Parathyroid adenoma (tissue), 2 donors: Measurements from ENCODE around the gene DENND5B.

Experiments used
- H2AFZ ChIP-seq: fragments of 300-600 bp; sonication (generic); one replicate; pipeline ENCODE4 v1.7.0; 2017; ENCODE audit warnings: antibody characterized with exemption, mild to moderate bottlenecking
- H3K27ac ChIP-seq: fragments of 300-600 bp; sonication (generic); one replicate; pipeline ENCODE4 v1.7.0; 2017
- H3K27me3 ChIP-seq: fragments of 300-600 bp; sonication (generic); one replicate; pipeline ENCODE4 v1.7.0; 2017; ENCODE audit warnings: low read length; ENCODE audit not compliant: control insufficient read depth, insufficient read depth
- H3K36me3 ChIP-seq: fragments of 300-600 bp; sonication (generic); one replicate; pipeline ENCODE4 v1.7.0; 2017; ENCODE audit warnings: low read length; ENCODE audit not compliant: control insufficient read depth, insufficient read depth
- H3K4me1 ChIP-seq: fragments of 300-600 bp; sonication (generic); one replicate; pipeline ENCODE4 v1.7.0; 2017; ENCODE audit warnings: control low read depth
- H3K4me2 ChIP-seq: fragments of 300-600 bp; sonication (generic); one replicate; pipeline ENCODE4 v1.7.0; 2017; ENCODE audit warnings: low read length
- H3K4me3 ChIP-seq: fragments of 300-600 bp; sonication (generic); one replicate; pipeline ENCODE4 v1.7.0; 2017; ENCODE audit warnings: low read depth, low read length
- H3K79me2 ChIP-seq: fragments of 300-600 bp; sonication (generic); one replicate; pipeline ENCODE4 v1.7.0; 2017; ENCODE audit warnings: control low read depth
- H3K9ac ChIP-seq: fragments of 300-600 bp; sonication (generic); one replicate; pipeline ENCODE4 v1.7.0; 2017; ENCODE audit warnings: mild to moderate bottlenecking
- H3K9me3 ChIP-seq: fragments of 300-600 bp; sonication (generic); one replicate; pipeline ENCODE4 v1.7.0; 2017; ENCODE audit warnings: low read length; ENCODE audit not compliant: control insufficient read depth
- TF ChIP-seq, protein P1 (sequence below): fragments of 300-600 bp; sonication (generic); IDR thresholded peaks from one replicate; pipeline ENCODE4 v1.7.0; 2017; ENCODE audit warnings: antibody characterized with exemption, mild to moderate bottlenecking
- donor health status: primary hyperparathyroidism.

The DENND5B gene

DNA sequence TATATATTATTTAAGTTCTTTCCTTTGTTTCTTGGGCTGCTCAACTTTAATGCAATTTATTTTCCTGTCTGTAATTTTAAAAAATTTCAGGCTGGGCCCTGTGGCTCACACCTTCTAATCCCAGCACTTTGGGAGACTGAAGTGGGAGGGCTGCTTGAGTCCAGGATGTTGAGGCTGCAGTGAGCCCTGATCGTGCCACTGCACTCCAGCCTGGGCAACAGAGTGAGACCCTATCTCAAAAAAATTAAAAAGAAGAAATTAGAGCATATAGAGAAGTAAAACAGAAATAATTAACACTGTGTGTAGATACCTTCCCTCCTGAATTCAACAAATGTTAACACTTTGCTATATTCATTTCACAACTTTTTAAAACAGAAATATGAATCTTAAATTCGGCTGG, 74.2 kb downstream of the DENND5B start:
- no peaks in the 10 kb centered on the region for H3K9me3 ChIP-seq
- peaks cover 7% of the 10 kb centered on the region for H3K4me1 ChIP-seq
- TF ChIP-seq, protein P1, sequence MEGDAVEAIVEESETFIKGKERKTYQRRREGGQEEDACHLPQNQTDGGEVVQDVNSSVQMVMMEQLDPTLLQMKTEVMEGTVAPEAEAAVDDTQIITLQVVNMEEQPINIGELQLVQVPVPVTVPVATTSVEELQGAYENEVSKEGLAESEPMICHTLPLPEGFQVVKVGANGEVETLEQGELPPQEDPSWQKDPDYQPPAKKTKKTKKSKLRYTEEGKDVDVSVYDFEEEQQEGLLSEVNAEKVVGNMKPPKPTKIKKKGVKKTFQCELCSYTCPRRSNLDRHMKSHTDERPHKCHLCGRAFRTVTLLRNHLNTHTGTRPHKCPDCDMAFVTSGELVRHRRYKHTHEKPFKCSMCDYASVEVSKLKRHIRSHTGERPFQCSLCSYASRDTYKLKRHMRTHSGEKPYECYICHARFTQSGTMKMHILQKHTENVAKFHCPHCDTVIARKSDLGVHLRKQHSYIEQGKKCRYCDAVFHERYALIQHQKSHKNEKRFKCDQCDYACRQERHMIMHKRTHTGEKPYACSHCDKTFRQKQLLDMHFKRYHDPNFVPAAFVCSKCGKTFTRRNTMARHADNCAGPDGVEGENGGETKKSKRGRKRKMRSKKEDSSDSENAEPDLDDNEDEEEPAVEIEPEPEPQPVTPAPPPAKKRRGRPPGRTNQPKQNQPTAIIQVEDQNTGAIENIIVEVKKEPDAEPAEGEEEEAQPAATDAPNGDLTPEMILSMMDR = no peak
- no peaks in the 10 kb centered on the region for H3K36me3 ChIP-seq
- no peak overlapping the region for H3K4me3 ChIP-seq
- H3K27me3 ChIP-seq = no peaks in the 10 kb centered on the region
- H3K9ac ChIP-seq = no peak overlapping the region
- H3K27ac ChIP-seq = no peak overlapping the region
- peaks cover 3% of the 10 kb centered on the region for H3K79me2 ChIP-seq
- H2AFZ ChIP-seq = no peak overlapping the region
- H3K4me2 ChIP-seq = no peak overlapping the region

DNA sequence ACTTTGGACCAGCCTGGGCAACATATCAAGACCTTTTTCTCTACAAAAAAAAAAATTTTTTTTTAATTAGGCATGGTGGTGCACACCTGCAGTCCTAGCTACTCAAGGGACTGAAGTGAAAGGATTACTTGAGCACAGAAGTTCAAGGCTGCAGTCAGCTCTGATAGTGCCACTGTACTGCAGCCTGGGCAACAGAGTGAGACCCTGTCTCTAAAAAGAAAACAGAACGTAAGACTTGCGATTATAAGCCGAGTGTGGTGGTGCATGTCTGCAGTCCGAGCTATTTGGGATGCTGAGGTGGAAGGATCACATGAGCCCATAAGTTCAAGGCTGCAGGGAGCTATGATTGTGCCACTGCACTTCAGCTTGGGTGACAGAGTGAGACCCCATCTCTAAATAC, 76.0 kb downstream of the DENND5B start:
- Histone ChIP-seq H3K9ac (no peak overlapping the region), H3K79me2 (peaks cover 7% of the 10 kb centered on the region)
- TF ChIP-seq, protein P1 = no peak

DNA sequence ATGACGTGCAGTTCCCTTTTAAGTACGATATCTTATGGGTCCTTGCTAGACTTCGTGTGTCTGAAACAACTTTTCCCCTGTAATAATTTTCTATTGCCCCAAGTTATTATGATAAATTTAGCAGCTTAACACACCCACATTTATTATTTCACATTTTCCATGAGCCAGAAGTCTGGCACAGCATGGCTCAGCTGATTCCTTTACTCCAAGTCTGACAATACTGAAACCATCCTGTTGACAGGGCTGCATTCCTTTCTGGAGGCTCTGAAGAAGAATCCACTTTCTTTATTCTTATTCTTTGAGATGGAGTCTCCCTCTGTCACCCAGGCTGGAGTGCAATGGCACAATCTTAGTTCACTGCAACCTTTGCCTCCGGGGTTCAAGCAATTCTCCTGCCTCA, 80.9 kb downstream of the DENND5B start:
- Histone ChIP-seq H3K9me3 (no peaks in the 10 kb centered on the region), H3K4me3 (no peak overlapping the region), H3K36me3 (no peaks in the 10 kb centered on the region), H3K4me1 (no peaks in the 10 kb centered on the region), H3K9ac (no peak overlapping the region), H3K4me2 (no peak overlapping the region), H3K27ac (no peak overlapping the region), H3K79me2 (peaks cover 7% of the 10 kb centered on the region), H2AFZ (no peak overlapping the region), H3K27me3 (no peaks in the 10 kb centered on the region)
- TF ChIP-seq, protein P1 = no peak

More for the DNA sequence above, 76.0 kb downstream of the DENND5B start:
- Histone ChIP-seq H2AFZ (no peak overlapping the region), H3K27ac (no peak overlapping the region), H3K9me3 (no peaks in the 10 kb centered on the region), H3K36me3 (no peaks in the 10 kb centered on the region), H3K4me1 (peaks cover 7% of the 10 kb centered on the region), H3K4me2 (no peak overlapping the region), H3K4me3 (no peak overlapping the region), H3K27me3 (no peaks in the 10 kb centered on the region)

DNA sequence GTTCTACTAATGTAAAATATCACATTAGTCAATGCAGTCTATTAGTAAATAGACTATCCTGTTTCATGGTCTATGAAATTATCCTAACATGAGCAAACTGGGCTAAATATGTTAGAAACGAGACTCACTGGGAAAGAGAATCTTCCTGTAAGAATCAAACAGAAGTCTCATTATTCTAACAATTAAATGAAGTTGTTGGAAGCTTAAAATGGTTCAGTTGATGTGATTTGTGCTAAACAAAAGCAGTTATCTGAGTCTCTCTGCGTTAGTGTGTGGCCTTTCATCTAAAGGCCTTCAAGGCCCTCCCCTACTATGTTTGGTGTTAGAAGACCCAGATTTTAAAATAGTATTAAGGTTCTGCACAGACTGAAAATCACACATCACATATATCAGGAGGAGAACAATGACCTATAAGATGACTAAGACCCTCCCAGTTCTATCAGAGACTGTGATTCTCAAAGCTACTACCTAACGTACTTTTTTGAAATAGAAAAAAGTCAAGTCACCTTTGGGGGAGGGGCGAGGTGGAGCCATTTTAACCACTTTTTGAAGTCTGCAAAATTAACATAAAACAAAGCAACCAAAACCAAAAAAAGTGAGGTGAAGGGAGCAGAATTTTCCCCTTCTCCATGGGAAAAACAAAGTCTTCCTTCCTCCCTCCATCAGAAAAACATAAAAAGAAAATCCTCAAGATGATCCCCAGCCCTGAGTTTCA, 82.3 kb downstream of the DENND5B start:
- H3K4me1 ChIP-seq = peaks cover 3% of the 10 kb centered on the region
- H3K36me3 ChIP-seq = no peaks in the 10 kb centered on the region
- H3K9me3 ChIP-seq = no peaks in the 10 kb centered on the region
- H3K27ac ChIP-seq = no peak overlapping the region
- no peak overlapping the region for H3K4me3 ChIP-seq
- TF ChIP-seq, protein P1 = no peak
- no peak overlapping the region for H2AFZ ChIP-seq
- H3K79me2 ChIP-seq = peaks cover 4% of the 10 kb centered on the region
- H3K9ac ChIP-seq = no peak overlapping the region
- H3K4me2 ChIP-seq = no peak overlapping the region
- no peaks in the 10 kb centered on the region for H3K27me3 ChIP-seq

DNA sequence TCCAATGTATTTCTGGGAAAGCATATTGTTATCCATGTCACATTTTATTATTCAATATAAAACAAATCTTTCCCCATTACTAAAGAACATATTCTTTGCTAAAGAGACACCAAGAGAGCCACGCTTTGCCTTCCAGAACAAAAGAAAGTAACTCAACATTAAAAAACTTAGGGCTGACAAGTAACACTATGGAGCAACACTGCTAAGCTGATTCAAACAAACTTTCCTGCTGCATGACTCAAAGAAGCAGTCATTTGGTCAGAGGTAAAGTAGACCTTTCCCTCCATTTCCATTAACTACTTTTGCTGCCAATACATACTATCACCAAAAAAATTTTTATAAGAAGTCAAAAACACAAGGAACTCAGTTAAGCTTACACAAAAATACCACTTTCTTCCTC, 83.0 kb downstream of the DENND5B start:
- Histone ChIP-seq H3K4me3 (no peak overlapping the region), H3K9ac (no peak overlapping the region), H3K4me1 (peaks cover 4% of the 10 kb centered on the region), H2AFZ (no peak overlapping the region), H3K9me3 (no peaks in the 10 kb centered on the region), H3K27me3 (no peaks in the 10 kb centered on the region), H3K36me3 (no peaks in the 10 kb centered on the region), H3K79me2 (peaks cover 4% of the 10 kb centered on the region), H3K4me2 (no peak overlapping the region), H3K27ac (no peak overlapping the region)
- TF ChIP-seq, protein P1 = no peak
